K562 (cell line): ENCODE measurements around the gene C16orf89. TPM values are rescaled to one million over a fixed set of nuclear protein-coding genes. Genes with fewer than 3 reads are reported as not detected.

Experiments
- BRD9 ChIP-seq: fragments of 450-650 bp; IDR thresholded peaks from 2 replicates; pipeline ENCODE4 v1.6.1; 2018; ENCODE audit warnings: low read depth; ENCODE audit not compliant: partially characterized antibody
- CBX2 ChIP-seq: fragments of 200-600 bp; sonication (generic); IDR thresholded peaks from one replicate; pipeline ENCODE4 v1.6.1; 2012; ENCODE audit warnings: mild to moderate bottlenecking, low read length, inconsistent platforms; ENCODE audit not compliant: insufficient read depth, poor library complexity, severe bottlenecking
- CEBPZ ChIP-seq: fragments of 150-350 bp; IDR thresholded peaks from 2 replicates; pipeline ENCODE4 v1.6.1; 2014; ENCODE audit warnings: low read depth, mild to moderate bottlenecking, low read length, borderline replicate concordance
- JUN ChIP-seq, 2 experiments: sonication (generic) in 1 of 2; formaldehyde crosslinking in 1 of 2; IDR thresholded peaks; 2 replicates each; pipeline versions ENCODE4 v1.6.1 to v1.8.0; 2012 to 2022; ENCODE audit warnings: borderline replicate concordance in 2 of 2, mild to moderate bottlenecking in 2 of 2, improper control_type of control experiment in 1 of 2, low read depth in 1 of 2, low read length in 1 of 2, missing genetic modification reagents in 1 of 2
- KDM4B ChIP-seq, 2 experiments: fragments of 450-650 bp in 1 of 2; sonication (generic) in 1 of 2; IDR thresholded peaks; 2 replicates each; pipeline ENCODE4 v1.6.1; 2016 to 2017; ENCODE audit warnings: borderline replicate concordance in 2 of 2, antibody characterized with exemption in 1 of 2, low read depth in 1 of 2, mild to moderate bottlenecking in 1 of 2
- MTA2 ChIP-seq: fragments of 450-650 bp; IDR thresholded peaks from 2 replicates; pipeline ENCODE4 v1.6.1; 2016; ENCODE audit warnings: low read depth
- NFXL1 ChIP-seq: fragments of 450-650 bp; formaldehyde crosslinking; IDR thresholded peaks from 2 replicates; pipeline ENCODE4 v1.4.0; 2021; ENCODE audit warnings: mild to moderate bottlenecking
- PHB2 ChIP-seq: fragments of 450-650 bp; IDR thresholded peaks from 2 replicates; pipeline ENCODE4 v1.6.1; 2017; ENCODE audit warnings: low read depth
- RBM22 ChIP-seq: fragments of 200-400 bp; formaldehyde crosslinking; IDR thresholded peaks from 2 replicates; pipeline ENCODE4 v1.6.1; 2018; ENCODE audit warnings: low read length, low read depth; ENCODE audit not compliant: poor library complexity, severe bottlenecking
- RNF219 ChIP-seq: fragments of 250-450 bp; sonication (Bioruptor Pico); IDR thresholded peaks from 2 replicates; pipeline ENCODE4 v1.5.0; 2022; ENCODE audit warnings: mild to moderate bottlenecking
- SRSF7 ChIP-seq: fragments of 200-400 bp; formaldehyde crosslinking; optimal IDR thresholded peaks from 2 replicates; pipeline ENCODE3; 2017; ENCODE audit warnings: mild to moderate bottlenecking, low read depth, low read length
- ZBTB2 ChIP-seq: fragments of 450-650 bp; IDR thresholded peaks from 2 replicates; pipeline ENCODE4 v1.6.1; 2016; ENCODE audit warnings: antibody characterized with exemption
- ZNF766 ChIP-seq: fragments of 200-800 bp; sonication (Bioruptor generic); conservative IDR thresholded peaks from 2 replicates; pipeline ENCODE4 v1.6.1; 2016; ENCODE audit warnings: missing genetic modification characterization, missing compliant biosample characterization
- polyA plus RNA-seq, 8 experiments: library from polyadenylated mRNA; depleted of rRNA in 4 of 8; stranded (reverse) in 5 of 8; unstranded in 3 of 8; fragments of >200 nt; fragmentation: Nextera tagmentation in 2 of 8; fragmentation: Illumina TruSeq in 1 of 8; extraction: Ambion mirVana in 2 of 8; extraction: Trizol in 1 of 8; gene quantifications; 2 replicates each; pipeline versions ENCODE4 v1.2.1 to v1.2.3, GENCODE V29; 2011 to 2014; ENCODE audit warnings: inconsistent platforms in 1 of 8, missing spikeins in 1 of 8
- total RNA-seq, 7 experiments: library from RNA; depleted of rRNA in 6 of 7; stranded (reverse); fragments of >200 nt in 6 of 7; fragmentation: Illumina TruSeq in 2 of 7; extraction: Trizol in 2 of 7; gene quantifications; 2 replicates each; pipeline versions ENCODE4 v1.2.1 to v1.2.3, GENCODE V29; 2011 to 2021; ENCODE audit warnings: low replicate concordance in 1 of 7
- TF ChIP-seq, protein P1 (sequence below): fragments of 250-450 bp; sonication (Bioruptor Pico); IDR thresholded peaks from 2 replicates; pipeline ENCODE4 v1.6.1; 2021; ENCODE audit warnings: mild to moderate bottlenecking
- TF ChIP-seq, protein P2 (sequence below): fragments of 450-650 bp; formaldehyde crosslinking; conservative IDR thresholded peaks from 2 replicates; pipeline ENCODE4 v1.4.0; 2022; ENCODE audit warnings: mild to moderate bottlenecking, missing genetic modification characterization
- TF ChIP-seq, protein P3 (sequence below): fragments of 250-450 bp; sonication (Bioruptor Pico); IDR thresholded peaks from 2 replicates; pipeline ENCODE4 v1.9.0; 2021; ENCODE audit warnings: mild to moderate bottlenecking, inconsistent platforms

C16orf89 gene
- total and polyA plus RNA-seq, 9 of the 15 experiments (the other 6 are each of a cell fraction or from before 2014, with no cell fraction given), result not detected

- TF ChIP-seq RNF219, result no peak
- no peak for TF ChIP-seq CEBPZ
- TF ChIP-seq ZNF766, result no peak
- no peak for TF ChIP-seq RBM22
- TF ChIP-seq BRD9, result no peak
- TF ChIP-seq, protein P1, sequence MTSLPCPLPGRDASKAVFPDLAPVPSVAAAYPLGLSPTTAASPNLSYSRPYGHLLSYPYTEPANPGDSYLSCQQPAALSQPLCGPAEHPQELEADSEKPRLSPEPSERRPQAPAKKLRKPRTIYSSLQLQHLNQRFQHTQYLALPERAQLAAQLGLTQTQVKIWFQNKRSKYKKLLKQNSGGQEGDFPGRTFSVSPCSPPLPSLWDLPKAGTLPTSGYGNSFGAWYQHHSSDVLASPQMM (CRISPR knock-in tag), result no peak
- TF ChIP-seq, protein P2, sequence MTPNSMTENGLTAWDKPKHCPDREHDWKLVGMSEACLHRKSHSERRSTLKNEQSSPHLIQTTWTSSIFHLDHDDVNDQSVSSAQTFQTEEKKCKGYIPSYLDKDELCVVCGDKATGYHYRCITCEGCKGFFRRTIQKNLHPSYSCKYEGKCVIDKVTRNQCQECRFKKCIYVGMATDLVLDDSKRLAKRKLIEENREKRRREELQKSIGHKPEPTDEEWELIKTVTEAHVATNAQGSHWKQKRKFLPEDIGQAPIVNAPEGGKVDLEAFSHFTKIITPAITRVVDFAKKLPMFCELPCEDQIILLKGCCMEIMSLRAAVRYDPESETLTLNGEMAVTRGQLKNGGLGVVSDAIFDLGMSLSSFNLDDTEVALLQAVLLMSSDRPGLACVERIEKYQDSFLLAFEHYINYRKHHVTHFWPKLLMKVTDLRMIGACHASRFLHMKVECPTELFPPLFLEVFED (CRISPR knock-in tag), result no peak
- no peak for TF ChIP-seq KDM4B (IDR thresholded peaks at IDR 0.05; ENCODE audit: borderline replicate concordance in 2 of 2, low read depth in 1 of 2)
- no peak for TF ChIP-seq ZBTB2
- no peak for TF ChIP-seq CBX2
- TF ChIP-seq MTA2, result no peak
- TF ChIP-seq JUN (IDR thresholded peaks at IDR 0.05; ENCODE audit: borderline replicate concordance, low read depth, low read length), result no peak
- TF ChIP-seq JUN (CRISPR knock-in tag; IDR thresholded peaks at IDR 0.05; ENCODE audit: borderline replicate concordance), result no peak
- TF ChIP-seq, protein P3, sequence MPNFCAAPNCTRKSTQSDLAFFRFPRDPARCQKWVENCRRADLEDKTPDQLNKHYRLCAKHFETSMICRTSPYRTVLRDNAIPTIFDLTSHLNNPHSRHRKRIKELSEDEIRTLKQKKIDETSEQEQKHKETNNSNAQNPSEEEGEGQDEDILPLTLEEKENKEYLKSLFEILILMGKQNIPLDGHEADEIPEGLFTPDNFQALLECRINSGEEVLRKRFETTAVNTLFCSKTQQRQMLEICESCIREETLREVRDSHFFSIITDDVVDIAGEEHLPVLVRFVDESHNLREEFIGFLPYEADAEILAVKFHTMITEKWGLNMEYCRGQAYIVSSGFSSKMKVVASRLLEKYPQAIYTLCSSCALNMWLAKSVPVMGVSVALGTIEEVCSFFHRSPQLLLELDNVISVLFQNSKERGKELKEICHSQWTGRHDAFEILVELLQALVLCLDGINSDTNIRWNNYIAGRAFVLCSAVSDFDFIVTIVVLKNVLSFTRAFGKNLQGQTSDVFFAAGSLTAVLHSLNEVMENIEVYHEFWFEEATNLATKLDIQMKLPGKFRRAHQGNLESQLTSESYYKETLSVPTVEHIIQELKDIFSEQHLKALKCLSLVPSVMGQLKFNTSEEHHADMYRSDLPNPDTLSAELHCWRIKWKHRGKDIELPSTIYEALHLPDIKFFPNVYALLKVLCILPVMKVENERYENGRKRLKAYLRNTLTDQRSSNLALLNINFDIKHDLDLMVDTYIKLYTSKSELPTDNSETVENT (CRISPR knock-in tag), result no peak
- no peak for TF ChIP-seq SRSF7
- no peak for TF ChIP-seq NFXL1 (CRISPR knock-in tag)
- no peak for TF ChIP-seq PHB2
Measured at GRCh38 chr16:5025171-5025632, 40.6 kb downstream of the C16orf89 start (continued).
